Upper lobe of left lung (tissue), 6 donors: Measurements from ENCODE around the gene ASB13. TPM values are rescaled to one million over a fixed set of nuclear protein-coding genes. Genes with fewer than 3 reads are reported as not detected.

Experiments used
- ATAC-seq, 2 donors: fragments of 200-7000 bp; cut with Tn5 transposase; one replicate each; pipeline ENCODE4 v1.9.1; 2022; ENCODE audit warnings: mild to moderate bottlenecking in 2 of 2, moderate library complexity in 2 of 2; ENCODE audit not compliant: low FRiP score in 2 of 2
- DNase-seq, 2 donors: peaks; one replicate each; pipeline ENCODE4 v3.0.0-alpha.2; 2019 to 2020
- H3K27ac ChIP-seq, 4 donors: fragments of 200-600 bp; sonication (generic); one replicate each; pipeline ENCODE4 v1.5.1; 2016 to 2019
- H3K27me3 ChIP-seq, 4 donors: fragments of 200-600 bp; sonication (generic); one replicate each; pipeline ENCODE4 v1.5.1; 2017 to 2019
- H3K36me3 ChIP-seq, 4 donors: fragments of 200-600 bp; sonication (generic); one replicate each; pipeline ENCODE4 v1.5.1; 2016 to 2019
- H3K4me1 ChIP-seq, 4 donors: fragments of 200-600 bp; sonication (generic); one replicate each; pipeline ENCODE4 v1.5.1; 2018 to 2019
- H3K4me3 ChIP-seq, 4 donors: fragments of 200-600 bp; sonication (generic); one replicate each; pipeline ENCODE4 v1.5.1; 2017 to 2019; ENCODE audit warnings: mild to moderate bottlenecking in 2 of 4, moderate library complexity in 1 of 4
- H3K9me3 ChIP-seq, 4 donors: fragments of 200-600 bp; sonication (generic); one replicate each; pipeline ENCODE4 v1.5.1; 2018 to 2019
- CTCF ChIP-seq, 6 experiments: fragments of 450-650 bp in 4 of 6; fragments of 200-600 bp in 2 of 6; sonication (generic) in 2 of 6; IDR thresholded peaks; one replicate each; pipeline ENCODE4 v1.5.1; 2016 to 2019; ENCODE audit warnings: antibody characterized with exemption in 6 of 6
- EP300 ChIP-seq, 4 donors: sonication (generic); formaldehyde crosslinking; IDR thresholded peaks; one replicate each; pipeline ENCODE4 v1.5.1; 2017; ENCODE audit warnings: antibody characterized with exemption in 4 of 4, control low read depth in 2 of 4
- POLR2A ChIP-seq, 4 donors: fragments of 450-650 bp; IDR thresholded peaks; one replicate each; pipeline ENCODE4 v1.5.1; 2016 to 2017; ENCODE audit warnings: antibody characterized with exemption in 4 of 4, mild to moderate bottlenecking in 2 of 4
- POLR2AphosphoS5 ChIP-seq, 2 donors: sonication (generic); formaldehyde crosslinking; IDR thresholded peaks; one replicate each; pipeline ENCODE4 v1.5.1; 2017; ENCODE audit warnings: antibody characterized with exemption in 2 of 2
- WGBS, 2 donors: methylation state at CpG; one replicate each; pipeline ENCODE4 v1.1.5; 2017 to 2018; 5-methylcytosine and 5-hydroxymethylcytosine counted together
- total RNA-seq, 6 donors: library from RNA; depleted of rRNA in 4 of 6; stranded (reverse); fragments of >200 nt in 4 of 6; gene quantifications; one replicate each; pipeline versions ENCODE4 v1.1.0 to v1.2.1, GENCODE V29; 2016 to 2021
- donor health status: DM: no; HTN: no; CAD: no; lungs with moderate emphysema.
- donor health status: DM: no; HTN: yes; CAD: no; lungs with severe emphysema.

Gene ASB13
- total RNA-seq, 6 donors from 2014 or later, result 6.3 to 32.5 (median 18.2) TPM

GRCh38 chr10:5654218-5654755 lies 12.1 kb downstream of the ASB13 start:
- TF ChIP-seq CTCF (IDR thresholded peaks at IDR 0.05), result no peak
- TF ChIP-seq POLR2AphosphoS5 (IDR thresholded peaks at IDR 0.05), result no peak
- TF ChIP-seq EP300 (IDR thresholded peaks at IDR 0.05), result no peak
- no peak for TF ChIP-seq POLR2A (IDR thresholded peaks at IDR 0.05)
- Histone ChIP-seq H3K4me3 (no peak overlapping the region), H3K27ac (no peak overlapping the region), H3K9me3 (no peaks in the 10 kb centered on the region), H3K4me1 (peaks cover 7 to 13% (median 9%) of the 10 kb centered on the region in 4 donors), H3K27me3 (no peaks in the 10 kb centered on the region), H3K36me3 (peaks cover 0 to 13% (median 5%) of the 10 kb centered on the region in 4 donors)
- DNase-seq, result no peak
- ATAC-seq, result no peak
- 86 to 87% methylated on average over 10 of the region's 10 CpGs for WGBS, 2 donors

GRCh38 chr10:5652746-5653145 lies 13.6 kb downstream of the ASB13 start:
- Histone ChIP-seq H3K27ac (no peak overlapping the region), H3K27me3 (no peaks in the 10 kb centered on the region), H3K9me3 (no peaks in the 10 kb centered on the region), H3K4me1 (no peaks in the 10 kb centered on the region), H3K4me3 (no peak overlapping the region), H3K36me3 (peaks cover 0 to 21% (median 11%) of the 10 kb centered on the region in 4 donors)
- TF ChIP-seq POLR2AphosphoS5 (IDR thresholded peaks at IDR 0.05) (no peak), POLR2A (IDR thresholded peaks at IDR 0.05) (no peak), EP300 (IDR thresholded peaks at IDR 0.05) (no peak), CTCF (IDR thresholded peaks at IDR 0.05) (no peak)
- ATAC-seq, result no peak
- DNase-seq, result no peak
- 99% methylated on average over 14 of the region's 14 CpGs; no CpG with 5 or more reads in 1 of the 2 donors for WGBS, 2 donors

- Histone ChIP-seq H3K36me3 (peaks cover 0 to 31% (median 11%) of the 10 kb centered on the region in 4 donors), H3K9me3 (no peaks in the 10 kb centered on the region), H3K4me1 (no peaks in the 10 kb centered on the region), H3K27me3 (no peaks in the 10 kb centered on the region), H3K4me3 (no peak overlapping the region), H3K27ac (no peak overlapping the region)
- TF ChIP-seq POLR2A (IDR thresholded peaks at IDR 0.05) (no peak), CTCF (IDR thresholded peaks at IDR 0.05) (no peak), EP300 (IDR thresholded peaks at IDR 0.05) (no peak), POLR2AphosphoS5 (IDR thresholded peaks at IDR 0.05) (no peak)
- WGBS, 2 donors, result 92 to 97% methylated on average over 11 of the region's 11 CpGs
- no peak for DNase-seq
- ATAC-seq, result no peak
Measured at GRCh38 chr10:5651388-5651764, 15.0 kb downstream of the ASB13 start.

GRCh38 chr10:5650664-5651387 lies 15.6 kb downstream of the ASB13 start:
- ATAC-seq, result no peak
- 90 to 93% methylated on average over 19 to 20 of the region's 20 CpGs for WGBS, 2 donors
- H3K27ac ChIP-seq, result no peak overlapping the region

GRCh38 chr10:5649746-5650145 lies 16.6 kb downstream of the ASB13 start:
- TF ChIP-seq CTCF (IDR thresholded peaks at IDR 0.05) (no peak), POLR2AphosphoS5 (IDR thresholded peaks at IDR 0.05) (no peak), EP300 (IDR thresholded peaks at IDR 0.05) (no peak), POLR2A (IDR thresholded peaks at IDR 0.05) (no peak)
- Histone ChIP-seq H3K4me3 (no peak overlapping the region), H3K4me1 (no peaks in the 10 kb centered on the region), H3K36me3 (peaks cover 0 to 36% (median 11%) of the 10 kb centered on the region in 4 donors), H3K9me3 (no peaks in the 10 kb centered on the region), H3K27ac (no peak overlapping the region), H3K27me3 (no peaks in the 10 kb centered on the region)
- DNase-seq (peak in 1 of 2 donors; percentile 46), ATAC-seq (no peak)
- WGBS, 2 donors, result 96 to 98% methylated on average over 11 of the region's 11 CpGs

More at GRCh38 chr10:5650664-5651387, 15.6 kb downstream of the ASB13 start:
- no peaks in the 10 kb centered on the region for H3K9me3 ChIP-seq
- H3K4me3 ChIP-seq, result no peak overlapping the region
- DNase-seq, result peak in 1 of 2 donors; percentile 65
- H3K27me3 ChIP-seq, result no peaks in the 10 kb centered on the region
- TF ChIP-seq POLR2AphosphoS5 (IDR thresholded peaks at IDR 0.05), result no peak
- no peak for TF ChIP-seq EP300 (IDR thresholded peaks at IDR 0.05)
- H3K4me1 ChIP-seq, result no peaks in the 10 kb centered on the region
- H3K36me3 ChIP-seq, result peaks cover 0 to 36% (median 11%) of the 10 kb centered on the region in 4 donors
